Kidney epithelial cell (primary cell): ENCODE measurements around the gene RNF183. TPM values are rescaled to one million over a fixed set of nuclear protein-coding genes. Genes with fewer than 3 reads are reported as not detected.

Experiments
- DNase-seq: peaks from one replicate; pipeline ENCODE4 v3.0.0-alpha.2; 2010; ENCODE audit warnings: low read depth
- H3K27me3 ChIP-seq: 2 replicates; pipeline ENCODE4 v1.6.0; 2011; ENCODE audit warnings: low read length; ENCODE audit not compliant: control insufficient read depth, insufficient read depth
- H3K36me3 ChIP-seq: 2 replicates; pipeline ENCODE4 v1.5.1; 2011; ENCODE audit warnings: low read length; ENCODE audit not compliant: control insufficient read depth, insufficient read depth
- H3K4me3 ChIP-seq: 2 replicates; pipeline ENCODE4 v1.5.1; 2011; ENCODE audit warnings: low read depth, mild to moderate bottlenecking, control low read depth, low read length
- CTCF ChIP-seq: IDR thresholded peaks from 2 replicates; pipeline ENCODE4 v1.5.1; 2011; ENCODE audit warnings: mild to moderate bottlenecking, moderate library complexity, low read length, control low read depth, inconsistent platforms; ENCODE audit not compliant: insufficient read depth, poor library complexity, severe bottlenecking
- total RNA-seq: library from RNA; depleted of rRNA; stranded (reverse); fragments of >200 nt; gene quantifications from 2 replicates; pipeline ENCODE4 v1.2.3, GENCODE V29; 2015

Gene RNF183
- total RNA-seq, 1 donor from 2014 or later = not detected

- no peak for TF ChIP-seq CTCF
- Histone ChIP-seq H3K27me3 (no peaks in the 10 kb centered on the region), H3K4me3 (no peak overlapping the region), H3K36me3 (no peaks in the 10 kb centered on the region)
- no peak for DNase-seq
Observed at GRCh38 chr9:113267911-113268566, 35.1 kb downstream of the RNF183 start.

GRCh38 chr9:113266174-113266573 is 37.0 kb downstream of the RNF183 start:
- DNase-seq = no peak
- no peaks in the 10 kb centered on the region for H3K36me3 ChIP-seq
- H3K27me3 ChIP-seq = no peaks in the 10 kb centered on the region
- TF ChIP-seq CTCF = no peak
- H3K4me3 ChIP-seq = no peak overlapping the region

GRCh38 chr9:113261917-113262671 is 41.1 kb downstream of the RNF183 start:
- peak; percentile 18 for DNase-seq

GRCh38 chr9:113258282-113258681 is 44.9 kb downstream of the RNF183 start:
- TF ChIP-seq CTCF = no peak
- DNase-seq = no peak
- Histone ChIP-seq H3K4me3 (no peak overlapping the region), H3K27me3 (no peaks in the 10 kb centered on the region), H3K36me3 (no peaks in the 10 kb centered on the region)

More at GRCh38 chr9:113261917-113262671, 41.1 kb downstream of the RNF183 start:
- H3K36me3 ChIP-seq = no peaks in the 10 kb centered on the region
- no peaks in the 10 kb centered on the region for H3K27me3 ChIP-seq
- H3K4me3 ChIP-seq = no peak overlapping the region
- TF ChIP-seq CTCF = no peak

- no peak for TF ChIP-seq CTCF
- DNase-seq = no peak
- H3K4me3 ChIP-seq = no peak overlapping the region
- no peaks in the 10 kb centered on the region for H3K36me3 ChIP-seq
- H3K27me3 ChIP-seq = no peaks in the 10 kb centered on the region
Observed at GRCh38 chr9:113257863-113258262, 45.3 kb downstream of the RNF183 start.
